Peyer's patch (tissue), 4 donors: ENCODE results near the gene PRRG2.

Experiments used
- CTCF ChIP-seq, 6 experiments: fragments of 450-650 bp in 4 of 6; fragments of 200-600 bp in 2 of 6; sonication (generic) in 1 of 6; IDR thresholded peaks; one replicate each; pipeline ENCODE4 v1.5.1; 2017 to 2019; ENCODE audit warnings: antibody characterized with exemption in 6 of 6, mild to moderate bottlenecking in 3 of 6, moderate library complexity in 1 of 6
- POLR2A ChIP-seq, 2 donors: fragments of 450-650 bp; IDR thresholded peaks; one replicate each; pipeline ENCODE4 v1.5.1; 2017; ENCODE audit warnings: antibody characterized with exemption in 2 of 2, mild to moderate bottlenecking in 2 of 2, moderate library complexity in 2 of 2

DNA sequence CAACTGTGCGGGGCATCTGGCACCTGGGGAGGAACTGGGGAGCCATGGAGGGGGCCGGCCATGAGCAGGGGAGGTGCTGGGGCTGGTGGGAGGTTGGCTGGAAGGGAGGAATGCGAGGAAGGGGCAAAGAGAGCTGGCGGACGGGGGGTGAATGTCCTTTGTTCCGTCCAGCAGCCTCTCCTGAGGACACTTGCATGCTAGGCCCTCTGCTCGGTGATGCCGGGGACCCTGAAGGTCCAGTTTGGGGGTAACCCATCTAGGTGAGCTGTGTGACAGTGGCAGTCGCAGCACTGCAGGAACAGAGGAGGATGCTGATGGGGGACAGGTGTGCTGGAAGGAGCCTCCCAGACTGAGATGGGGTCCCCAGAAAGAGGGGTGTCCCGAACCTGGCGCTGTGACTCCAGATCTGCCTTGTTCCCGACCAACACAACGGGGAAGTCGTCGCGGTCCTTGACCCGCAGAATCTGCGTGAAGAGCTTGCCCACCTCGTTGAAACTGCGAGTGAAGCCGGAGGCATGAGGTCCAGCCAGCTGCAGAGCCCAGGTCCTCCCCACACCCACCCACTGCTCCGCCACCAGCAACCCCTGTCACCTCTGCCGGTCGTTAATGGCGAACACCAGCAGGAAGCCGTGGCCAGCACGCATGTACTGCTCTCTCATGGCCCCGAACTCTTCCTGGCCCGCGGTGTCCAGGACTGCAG, 55.3 kb downstream of the PRRG2 start:
- no peak for TF ChIP-seq CTCF (IDR thresholded peaks at IDR 0.05)
- TF ChIP-seq POLR2A (IDR thresholded peaks at IDR 0.05) = no peak
